GM12891 (cell line): Measurements from ENCODE around the gene PTPRF.

ENCODE experiments used
- DNase-seq: peaks from one replicate; pipeline ENCODE4 v3.0.0; 2011; ENCODE audit warnings: low spot score; ENCODE audit not compliant: insufficient read length
- FAIRE-seq: peaks from 2 replicates; lab custom pipeline; 2011; peaks lifted over from hg19 to GRCh38; lab: Jason Lieb, UNC
- PAX5 ChIP-seq: IDR thresholded peaks from 2 replicates; pipeline ENCODE4 v1.6.1; 2011; ENCODE audit warnings: low read length, moderate library complexity, mild to moderate bottlenecking; ENCODE audit not compliant: insufficient read depth, severe bottlenecking
- POLR2A ChIP-seq: IDR thresholded peaks from 2 replicates; pipeline ENCODE4 v1.6.1; 2011; ENCODE audit warnings: low read depth, low read length, control low read depth
- POLR2AphosphoS5 ChIP-seq: IDR thresholded peaks from 2 replicates; pipeline ENCODE4 v1.6.1; 2011; ENCODE audit warnings: low read depth, low read length, control low read depth
- POU2F2 ChIP-seq: IDR thresholded peaks from 2 replicates; pipeline ENCODE4 v1.6.1; 2011; ENCODE audit warnings: low read depth, mild to moderate bottlenecking, control low read depth, low read length, moderate library complexity
- SPI1 ChIP-seq: IDR thresholded peaks from 2 replicates; pipeline ENCODE4 v1.6.1; 2011; ENCODE audit warnings: low read depth, low read length, control low read depth
- TAF1 ChIP-seq: IDR thresholded peaks from 2 replicates; pipeline ENCODE4 v1.6.1; 2011; ENCODE audit warnings: low read depth, low read length, control low read depth

The PTPRF gene

GRCh38 chr1:43537423-43538142 is 6.9 kb downstream of the PTPRF start:
- DNase-seq (no peak), FAIRE-seq (no peak)
- TF ChIP-seq POLR2AphosphoS5, result no peak
- TF ChIP-seq SPI1, result no peak
- TF ChIP-seq POU2F2, result no peak
- TF ChIP-seq POLR2A, result no peak
- no peak for TF ChIP-seq PAX5
- TF ChIP-seq TAF1, result no peak

- DNase-seq (no peak), FAIRE-seq (no peak)
- no peak for TF ChIP-seq POLR2AphosphoS5
- TF ChIP-seq POLR2A, result no peak
- no peak for TF ChIP-seq PAX5
These were observed 7.4 kb downstream of the PTPRF start for GRCh38 chr1:43538143-43538487.

- DNase-seq, result no peak
- no peak for FAIRE-seq
- no peak for TF ChIP-seq TAF1
These were observed 8.3 kb downstream of the PTPRF start for GRCh38 chr1:43538969-43539368.

- TF ChIP-seq POU2F2 (no peak), SPI1 (no peak), POLR2AphosphoS5 (no peak), POLR2A (no peak), PAX5 (no peak), TAF1 (no peak)
- FAIRE-seq (no peak), DNase-seq (no peak)
These were observed 9.2 kb downstream of the PTPRF start for GRCh38 chr1:43539726-43540434.

- TF ChIP-seq POLR2A (no peak), PAX5 (no peak), SPI1 (no peak), POLR2AphosphoS5 (no peak), TAF1 (no peak), POU2F2 (no peak)
- FAIRE-seq, result no peak
- DNase-seq, result no peak
These were observed 10.0 kb downstream of the PTPRF start for GRCh38 chr1:43540653-43541071.

- FAIRE-seq (no peak), DNase-seq (no peak)
- TF ChIP-seq PAX5 (no peak), POLR2A (no peak), TAF1 (no peak), POU2F2 (no peak), POLR2AphosphoS5 (no peak), SPI1 (no peak)
These were observed 10.5 kb downstream of the PTPRF start for GRCh38 chr1:43541141-43541540.

GRCh38 chr1:43541721-43542401 is 11.2 kb downstream of the PTPRF start:
- TF ChIP-seq POU2F2, result no peak
- TF ChIP-seq POLR2AphosphoS5, result no peak
- no peak for TF ChIP-seq TAF1
- TF ChIP-seq PAX5, result no peak
- TF ChIP-seq SPI1, result no peak
- TF ChIP-seq POLR2A, result no peak
- FAIRE-seq, result no peak
- DNase-seq, result no peak

- TF ChIP-seq POLR2A (no peak), POU2F2 (no peak), PAX5 (no peak), POLR2AphosphoS5 (no peak), SPI1 (no peak), TAF1 (no peak)
- DNase-seq, result no peak
- FAIRE-seq, result no peak
These were observed 12.1 kb downstream of the PTPRF start for GRCh38 chr1:43542527-43543458.

GRCh38 chr1:43543567-43543966 is 12.9 kb downstream of the PTPRF start:
- no peak for DNase-seq
- no peak for FAIRE-seq
- TF ChIP-seq POLR2A, result no peak
- TF ChIP-seq PAX5, result no peak
- no peak for TF ChIP-seq POU2F2
- TF ChIP-seq TAF1, result no peak
- TF ChIP-seq POLR2AphosphoS5, result no peak
- TF ChIP-seq SPI1, result no peak
